Kidney glomerular epithelial cell (primary cell): Measurements from ENCODE around the gene SUCLA2.

ENCODE experiments used
- DNase-seq: peaks from one replicate; lab custom pipeline; 2025; lab: John Stamatoyannopoulos, UW

Gene SUCLA2

DNA sequence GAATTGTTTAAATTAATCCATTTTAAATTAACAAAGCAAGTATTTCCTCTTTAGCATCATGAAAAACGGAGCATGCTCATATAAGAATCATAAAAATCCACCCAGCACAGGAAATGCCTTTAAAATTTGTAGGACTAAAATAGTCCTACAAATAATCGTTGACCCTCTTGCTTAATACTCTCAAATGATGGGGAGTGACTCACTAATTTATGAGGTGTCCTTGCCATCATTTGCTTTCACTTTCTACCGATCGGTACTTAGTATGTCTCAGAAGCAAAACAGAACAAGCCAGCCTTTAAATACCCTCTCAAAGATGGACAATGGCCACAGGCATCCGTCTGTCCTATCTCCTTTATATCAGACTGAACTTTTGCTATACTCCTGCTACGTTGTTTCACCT, 97.2 kb downstream of the SUCLA2 start:
- DNase-seq: peak; percentile 9

DNA sequence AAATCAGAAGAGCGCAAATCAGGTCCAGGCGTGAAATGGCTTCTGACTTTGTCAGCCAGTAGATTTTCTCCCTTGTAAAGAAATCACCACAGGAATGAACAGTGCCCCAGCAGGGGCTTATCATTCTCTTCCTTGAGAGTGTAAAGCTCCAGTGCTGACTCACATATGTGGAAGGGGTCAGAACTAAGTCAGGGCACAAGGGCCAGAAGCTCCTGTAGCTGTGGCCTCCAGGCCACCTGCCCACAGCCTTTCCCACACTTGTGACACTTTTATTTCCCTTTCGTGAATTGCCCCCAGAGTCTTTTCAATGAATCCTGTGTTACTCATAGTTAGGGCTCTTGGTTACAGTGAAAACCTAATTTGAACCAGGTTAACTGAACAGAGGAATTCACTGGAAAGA, 99.6 kb downstream of the SUCLA2 start:
- DNase-seq: no peak

DNA sequence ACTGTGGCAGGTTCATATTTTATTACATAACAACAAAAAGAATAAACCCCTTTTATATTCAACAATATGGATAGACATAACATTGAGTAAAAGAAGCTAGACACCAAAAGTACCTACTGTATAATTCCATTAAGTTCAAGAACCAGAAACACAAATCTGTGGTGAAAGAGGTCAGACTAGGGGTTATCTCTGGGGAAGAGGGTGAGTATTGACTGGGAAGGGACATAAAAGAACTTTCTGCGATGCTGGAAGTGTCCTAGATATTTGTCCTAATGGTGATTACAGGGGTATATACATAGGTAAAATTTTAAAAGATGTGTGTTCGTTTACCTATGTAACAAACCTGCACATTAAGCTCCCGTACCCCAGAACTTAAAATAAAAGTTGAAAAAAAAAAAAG, 103.0 kb downstream of the SUCLA2 start:
- DNase-seq: no peak

DNA sequence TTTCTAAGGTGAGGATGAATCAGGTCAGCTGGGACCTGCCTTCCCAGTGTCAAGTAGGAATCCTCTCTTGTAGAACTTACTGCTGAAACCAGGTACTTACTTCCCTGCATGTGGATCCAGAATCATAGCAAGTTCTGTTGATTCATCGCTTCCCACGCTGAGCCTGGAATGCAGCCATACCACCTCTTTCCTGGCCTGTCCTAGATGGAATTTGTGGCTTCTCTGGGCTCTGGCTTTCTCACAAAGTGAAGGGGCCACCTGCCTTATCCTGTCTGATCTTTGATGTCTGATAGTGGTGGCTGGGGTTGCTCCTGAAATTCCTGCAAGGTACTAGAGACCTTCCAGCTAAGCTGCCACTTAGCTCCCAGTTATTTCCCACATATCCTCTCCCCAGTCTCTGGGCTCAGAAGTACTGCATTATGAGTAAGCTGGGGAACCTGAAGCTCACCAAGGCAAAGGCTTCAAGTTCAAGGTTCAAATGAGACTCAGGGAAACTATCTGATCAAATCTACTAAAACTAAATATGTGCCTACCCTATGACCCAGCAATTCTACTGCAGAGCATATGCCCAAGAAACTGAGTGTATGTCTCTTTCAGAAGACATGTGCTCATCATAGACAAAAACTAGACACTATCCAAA, 103.5 kb downstream of the SUCLA2 start:
- peak; percentile 23 for DNase-seq

DNA sequence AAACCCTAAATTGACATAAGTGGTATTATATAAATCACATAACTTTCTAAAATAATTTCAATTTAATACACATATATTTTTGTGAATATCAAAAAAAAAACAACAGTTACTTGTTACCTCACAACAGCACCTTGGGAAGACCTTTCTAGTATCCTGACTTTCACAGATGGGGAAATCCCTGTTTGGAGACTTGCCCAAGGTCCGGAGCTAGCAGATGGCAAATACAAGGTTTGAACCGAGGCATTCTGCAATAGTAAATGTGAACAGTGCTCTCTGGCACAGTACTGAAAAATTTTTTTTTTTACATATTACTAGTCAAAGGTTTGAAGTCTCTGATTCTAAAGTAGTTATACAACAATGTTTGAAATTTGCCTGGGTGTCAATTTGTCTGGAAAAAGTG, 104.5 kb downstream of the SUCLA2 start:
- DNase-seq: no peak

DNA sequence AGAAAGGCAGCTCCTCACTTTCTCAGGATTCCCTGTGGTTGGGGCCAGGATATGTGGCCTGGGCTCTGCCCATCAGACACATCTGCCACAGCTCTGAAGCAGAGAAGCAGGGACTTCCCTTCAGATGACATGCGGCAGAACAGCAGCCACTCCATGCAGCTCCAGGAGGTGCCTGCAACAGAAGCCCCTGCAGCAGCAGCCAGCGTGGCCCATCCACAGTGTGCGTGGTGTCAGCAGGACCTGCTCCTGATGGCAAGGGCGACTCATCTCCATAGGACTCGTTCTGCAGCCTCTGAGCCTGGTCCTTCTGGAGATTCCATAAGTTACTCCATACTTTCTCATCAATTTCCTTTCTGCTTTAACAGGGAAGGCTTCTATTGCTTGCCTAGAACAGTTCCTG, 105.0 kb downstream of the SUCLA2 start:
- DNase-seq: no peak

DNA sequence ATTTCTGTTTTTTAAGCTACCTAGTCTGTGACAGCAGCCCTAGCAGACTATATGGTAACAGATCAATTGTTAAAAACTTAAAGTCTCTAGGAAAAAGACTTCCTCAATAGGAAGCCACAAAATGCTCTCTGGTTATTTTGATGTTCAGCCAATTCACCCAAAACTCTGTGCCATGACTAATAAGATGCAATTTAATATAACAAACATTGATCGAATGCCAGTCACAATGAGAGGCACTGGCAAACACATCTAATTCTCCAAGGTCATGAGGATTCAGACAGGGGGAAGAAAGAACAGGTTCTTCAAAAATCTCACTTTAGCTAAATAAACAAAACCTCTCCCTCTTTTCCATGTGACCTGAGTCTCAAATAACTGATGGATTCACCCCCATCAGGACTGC, 107.5 kb downstream of the SUCLA2 start:
- DNase-seq: no peak
